GM12891 (cell line): ENCODE results near the gene ALS2.

Experiments
- DNase-seq: peaks from one replicate; pipeline ENCODE4 v3.0.0; 2011; ENCODE audit warnings: low spot score; ENCODE audit not compliant: insufficient read length
- FAIRE-seq: peaks from 2 replicates; lab custom pipeline; 2011; peaks lifted over from hg19 to GRCh38; lab: Jason Lieb, UNC
- PAX5 ChIP-seq: IDR thresholded peaks from 2 replicates; pipeline ENCODE4 v1.6.1; 2011; ENCODE audit warnings: low read length, moderate library complexity, mild to moderate bottlenecking; ENCODE audit not compliant: insufficient read depth, severe bottlenecking
- POLR2A ChIP-seq: IDR thresholded peaks from 2 replicates; pipeline ENCODE4 v1.6.1; 2011; ENCODE audit warnings: low read depth, low read length, control low read depth
- POLR2AphosphoS5 ChIP-seq: IDR thresholded peaks from 2 replicates; pipeline ENCODE4 v1.6.1; 2011; ENCODE audit warnings: low read depth, low read length, control low read depth
- POU2F2 ChIP-seq: IDR thresholded peaks from 2 replicates; pipeline ENCODE4 v1.6.1; 2011; ENCODE audit warnings: low read depth, mild to moderate bottlenecking, control low read depth, low read length, moderate library complexity
- SPI1 ChIP-seq: IDR thresholded peaks from 2 replicates; pipeline ENCODE4 v1.6.1; 2011; ENCODE audit warnings: low read depth, low read length, control low read depth
- TAF1 ChIP-seq: IDR thresholded peaks from 2 replicates; pipeline ENCODE4 v1.6.1; 2011; ENCODE audit warnings: low read depth, low read length, control low read depth

The ALS2 gene

GRCh38 chr2:201761101-201761500 lies 19.6 kb downstream of the ALS2 start:
- DNase-seq: no peak
- TF ChIP-seq POU2F2 (no peak), TAF1 (no peak), POLR2AphosphoS5 (no peak), PAX5 (no peak), POLR2A (no peak), SPI1 (no peak)
- no peak for FAIRE-seq

GRCh38 chr2:201759567-201759966 lies 21.2 kb downstream of the ALS2 start:
- DNase-seq (no peak), FAIRE-seq (no peak)
- TF ChIP-seq POU2F2: no peak
- TF ChIP-seq TAF1: no peak
- TF ChIP-seq POLR2AphosphoS5: no peak
- no peak for TF ChIP-seq SPI1
- no peak for TF ChIP-seq POLR2A
- TF ChIP-seq PAX5: no peak

DNA sequence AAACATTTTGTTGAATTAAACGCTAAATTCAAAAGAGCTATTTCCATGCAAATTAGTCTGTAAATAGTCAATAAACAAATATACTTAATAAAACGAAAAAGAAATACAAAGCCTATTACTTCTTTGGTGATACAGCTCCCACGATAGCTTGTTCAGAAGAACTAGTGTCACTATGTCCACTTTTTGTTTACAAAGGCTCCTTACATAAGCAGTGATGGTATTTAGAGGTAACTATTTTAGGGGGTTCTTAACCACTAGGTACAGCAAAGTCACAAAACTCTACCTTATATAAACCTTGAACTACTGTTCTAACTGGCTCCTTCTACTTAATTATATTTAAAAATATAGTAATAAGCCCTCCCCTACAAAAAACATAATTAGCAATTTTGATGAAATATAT lies 21.9 kb downstream of the ALS2 start:
- DNase-seq (no peak), FAIRE-seq (no peak)
- TF ChIP-seq TAF1 (no peak), POLR2AphosphoS5 (no peak), POU2F2 (no peak), POLR2A (no peak), SPI1 (no peak), PAX5 (no peak)

DNA sequence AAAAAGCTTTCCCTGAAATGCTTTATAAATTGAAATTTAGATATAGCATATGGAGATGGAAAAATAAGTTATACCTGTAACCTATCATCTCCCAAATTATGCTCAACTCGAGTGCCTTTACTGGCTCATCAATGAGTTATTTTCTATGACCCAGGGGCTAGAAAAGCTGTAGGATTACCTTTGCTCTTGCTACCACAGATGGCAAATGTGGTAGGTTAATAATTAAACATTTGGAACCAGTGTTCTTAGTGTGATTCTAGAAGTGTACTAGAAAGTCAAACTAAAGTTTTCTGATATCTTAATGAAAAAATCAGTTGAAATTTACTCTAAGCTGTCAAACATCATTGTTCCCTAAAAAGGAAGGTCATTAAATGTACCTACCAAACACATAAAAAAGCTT lies 22.5 kb downstream of the ALS2 start:
- DNase-seq: no peak
- no peak for FAIRE-seq
- TF ChIP-seq TAF1: no peak
- TF ChIP-seq SPI1: no peak
- no peak for TF ChIP-seq POLR2A
- no peak for TF ChIP-seq POU2F2
- no peak for TF ChIP-seq PAX5
- no peak for TF ChIP-seq POLR2AphosphoS5

GRCh38 chr2:201754717-201755415 lies 25.9 kb downstream of the ALS2 start:
- FAIRE-seq: no peak
- DNase-seq: no peak
- TF ChIP-seq TAF1 (no peak), POLR2AphosphoS5 (no peak), POU2F2 (no peak), PAX5 (no peak), SPI1 (no peak), POLR2A (no peak)

DNA sequence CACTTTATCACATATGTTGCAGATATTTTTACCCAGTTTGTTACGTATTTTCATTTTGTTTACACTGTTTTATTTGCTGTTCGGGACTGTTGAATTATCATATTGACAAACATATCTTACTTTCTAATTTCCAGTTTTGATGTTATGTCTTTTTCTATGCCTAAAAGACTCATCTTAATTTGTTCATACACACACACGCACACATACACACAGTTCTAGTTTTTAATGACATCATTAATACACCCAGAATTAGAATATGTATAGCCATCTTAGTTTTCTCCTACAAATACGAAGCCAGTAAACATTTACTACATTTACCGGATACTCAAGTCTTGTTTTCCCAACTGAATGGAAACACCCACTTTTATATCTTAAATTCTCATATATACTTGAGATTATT lies 29.2 kb downstream of the ALS2 start:
- TF ChIP-seq SPI1: no peak
- no peak for TF ChIP-seq POU2F2
- TF ChIP-seq PAX5: no peak
- no peak for TF ChIP-seq POLR2AphosphoS5
- no peak for TF ChIP-seq POLR2A
- no peak for TF ChIP-seq TAF1
- DNase-seq (no peak), FAIRE-seq (no peak)

GRCh38 chr2:201746551-201746950 lies 34.2 kb downstream of the ALS2 start:
- no peak for DNase-seq
- FAIRE-seq: no peak
- TF ChIP-seq POLR2A (no peak), PAX5 (no peak), SPI1 (no peak), POU2F2 (no peak), POLR2AphosphoS5 (no peak), TAF1 (no peak)

DNA sequence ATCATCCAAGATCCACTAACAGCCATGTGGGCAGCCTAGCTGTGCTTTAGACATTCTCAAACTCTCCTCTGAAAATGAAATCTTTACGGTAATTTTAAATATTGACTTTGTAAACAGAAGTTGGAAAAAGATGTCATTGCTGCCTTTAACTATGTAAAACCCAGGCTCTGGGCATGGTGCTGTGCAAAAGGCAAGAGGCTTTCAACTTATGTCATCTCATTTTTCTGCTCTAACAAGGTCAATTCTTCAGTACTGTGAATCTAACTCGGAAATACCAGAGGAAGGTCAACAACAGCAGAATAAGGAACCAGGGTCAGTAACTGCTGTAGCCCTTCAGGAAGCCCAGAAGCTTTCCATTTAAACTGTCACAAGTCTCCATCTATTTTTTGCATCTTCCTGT lies 45.2 kb downstream of the ALS2 start:
- TF ChIP-seq POU2F2: no peak
- no peak for TF ChIP-seq TAF1
- no peak for TF ChIP-seq POLR2A
- TF ChIP-seq SPI1: no peak
- TF ChIP-seq PAX5: no peak
- no peak for TF ChIP-seq POLR2AphosphoS5
- DNase-seq: no peak
- FAIRE-seq: peak; percentile 47

GRCh38 chr2:201734111-201734510 lies 46.6 kb downstream of the ALS2 start:
- no peak for FAIRE-seq
- TF ChIP-seq TAF1 (no peak), PAX5 (no peak), POU2F2 (no peak), SPI1 (no peak), POLR2AphosphoS5 (no peak), POLR2A (no peak)
- DNase-seq: no peak
